ENCODE measurements around the gene DBR1.
"Not testable (repeated sequence)": the region's sequence is repeated elsewhere in the genome, so short reads cannot be mapped to it uniquely, and the experiment has no call there.

Gene DBR1

DNA sequence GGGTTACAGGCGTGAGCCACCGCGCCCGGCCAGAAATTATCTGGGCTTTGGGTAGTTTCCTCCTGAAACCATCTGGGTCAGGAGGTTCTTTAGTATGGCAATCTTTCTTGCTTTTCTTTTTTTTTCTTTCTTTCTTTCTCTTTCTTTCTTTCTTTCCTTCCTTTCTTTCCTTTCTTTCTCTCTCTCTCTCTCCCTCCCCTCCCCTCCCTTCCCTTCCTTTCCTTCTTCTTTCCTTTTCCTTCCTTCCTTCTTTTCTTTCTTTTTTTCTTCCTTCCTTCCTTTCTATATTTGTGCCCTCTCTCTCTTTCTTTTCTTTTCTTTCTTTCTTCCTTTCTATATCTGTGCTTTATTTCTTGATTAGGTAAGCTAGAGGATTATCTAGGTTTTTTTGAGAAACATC is 17.0 kb downstream of the DBR1 start:
- no peak for TF ChIP-seq ZNF274 (IDR thresholded peaks at IDR 0.05; ENCODE audit: low read depth, low read length)
- no peak overlapping the region for H3K4me3 ChIP-seq (ENCODE audit: low read length)

DNA sequence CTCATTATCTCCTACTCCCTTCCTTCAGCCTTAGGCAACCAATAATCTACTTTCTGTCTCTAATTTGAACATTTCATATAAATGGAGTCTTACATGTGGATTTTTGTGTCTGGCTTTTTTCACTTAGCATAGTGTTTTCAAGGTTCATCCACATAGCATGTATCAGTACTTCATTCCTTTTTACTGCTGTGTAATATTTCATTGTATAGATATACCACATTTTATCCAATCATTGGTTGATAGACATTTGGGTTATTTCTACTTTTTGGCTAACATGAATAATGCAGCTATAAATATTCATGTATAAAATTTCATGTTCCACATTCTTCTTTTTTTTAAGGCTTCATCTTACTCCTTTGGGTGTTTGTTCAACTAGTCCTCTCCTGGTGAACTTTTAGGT is 20.2 kb downstream of the DBR1 start:
- TF ChIP-seq ZNF274 (IDR thresholded peaks at IDR 0.05; ENCODE audit: low read depth, low read length): no peak
- H3K4me3 ChIP-seq (ENCODE audit: low read length): no peak overlapping the region

DNA sequence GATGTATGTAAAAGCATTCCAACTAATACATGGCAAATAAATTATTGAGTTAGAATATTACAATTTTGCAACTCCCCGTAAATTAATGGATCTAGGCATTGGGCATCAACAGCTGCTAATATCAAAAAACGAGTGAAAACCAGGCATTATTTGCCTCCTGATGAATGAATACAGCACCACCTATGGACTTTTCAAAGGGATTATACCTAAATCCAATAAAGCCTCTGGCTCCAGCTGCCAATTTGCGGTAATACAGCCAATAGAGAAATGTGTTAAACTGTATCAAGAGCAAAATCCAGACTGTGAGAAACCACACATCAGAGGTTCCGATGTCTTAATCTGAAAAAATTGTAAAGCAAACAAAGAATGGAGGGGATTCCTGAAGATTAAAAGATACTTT is 26.2 kb downstream of the DBR1 start:
- no peak for TF ChIP-seq ZNF274 (IDR thresholded peaks at IDR 0.05; ENCODE audit: low read depth, low read length)
- H3K4me3 ChIP-seq (ENCODE audit: low read length): no peak overlapping the region

DNA sequence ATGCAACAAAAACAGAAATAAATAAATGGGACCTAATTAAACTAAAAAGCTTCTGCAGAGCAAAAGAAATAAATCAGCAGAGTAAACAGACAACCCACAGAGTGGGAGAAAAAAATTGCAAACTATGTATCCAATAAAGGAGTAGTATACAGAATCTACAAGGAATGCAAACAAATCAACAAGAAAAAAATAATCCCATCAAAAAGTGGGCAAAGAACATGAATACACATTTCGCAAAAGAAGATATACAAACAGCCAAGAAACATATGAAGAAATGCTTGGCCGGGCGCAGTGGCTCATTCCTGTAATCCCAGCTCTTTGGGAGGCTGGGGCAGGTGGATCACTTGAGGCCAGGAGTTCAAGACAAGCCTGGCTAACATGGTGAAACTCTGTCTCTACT is 32.5 kb downstream of the DBR1 start:
- not testable (repeated sequence) for H3K4me3 ChIP-seq (ENCODE audit: low read length)

DNA sequence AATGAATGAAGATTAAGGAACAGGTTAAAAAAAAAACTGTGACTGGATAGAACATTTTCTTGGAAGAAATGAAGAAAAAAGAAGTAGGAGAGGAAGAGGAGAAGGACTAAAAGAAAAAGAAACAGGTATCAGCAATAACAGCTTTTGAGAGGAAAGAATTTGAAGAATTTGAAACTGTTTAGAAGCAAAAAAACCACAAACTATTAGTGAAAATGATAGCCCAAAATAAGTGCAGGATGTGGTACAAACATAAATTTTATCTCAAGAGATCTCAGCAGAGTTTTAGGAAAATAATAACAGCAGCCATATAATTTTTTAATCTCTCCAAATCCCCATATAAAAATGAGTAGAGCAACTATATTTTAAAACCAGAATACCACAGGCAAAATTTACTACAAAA is 33.8 kb downstream of the DBR1 start:
- no peak overlapping the region for H3K4me3 ChIP-seq (ENCODE audit: low read length)
- no peak for TF ChIP-seq ZNF274 (IDR thresholded peaks at IDR 0.05; ENCODE audit: low read depth, low read length)

DNA sequence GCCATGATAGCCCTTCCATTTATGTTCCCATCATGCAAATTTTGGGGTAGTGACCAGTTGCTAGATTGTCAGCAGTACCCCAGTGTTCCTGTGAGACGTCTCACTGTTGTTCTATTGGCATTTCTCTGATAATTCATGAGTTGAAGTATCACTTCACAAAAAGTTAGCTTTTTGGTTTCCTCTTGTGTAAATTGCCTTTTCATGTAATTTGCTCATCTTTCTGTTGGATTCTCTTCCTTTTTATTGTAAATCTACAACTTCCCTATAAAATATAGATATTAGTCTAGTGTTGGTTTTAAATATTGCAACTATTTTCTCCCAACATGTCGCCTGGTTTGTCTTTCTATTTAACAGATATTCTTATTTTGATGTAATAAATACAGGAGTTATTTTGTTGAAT is 35.0 kb downstream of the DBR1 start:
- no peak overlapping the region for H3K4me3 ChIP-seq (ENCODE audit: low read length)
- TF ChIP-seq ZNF274 (IDR thresholded peaks at IDR 0.05; ENCODE audit: low read depth, low read length): no peak

DNA sequence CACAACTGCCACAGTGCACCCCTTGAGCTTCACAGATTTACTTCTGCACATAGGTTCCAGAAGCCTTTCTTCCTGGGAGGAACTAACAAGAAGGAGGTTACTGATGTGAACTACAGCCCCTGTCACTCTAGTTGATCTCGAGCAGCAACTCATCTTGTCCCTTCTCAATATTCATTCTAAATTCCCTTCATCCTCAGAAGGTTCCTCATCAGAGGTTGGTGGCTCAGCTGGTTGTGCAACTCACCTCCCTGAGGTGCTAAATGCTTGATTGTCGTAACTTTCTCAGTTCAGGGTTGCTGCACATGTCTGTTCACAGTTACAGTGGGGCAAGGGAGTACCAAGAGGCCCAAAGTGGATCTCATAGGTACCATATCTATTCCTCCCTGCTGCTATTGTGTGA is 36.9 kb downstream of the DBR1 start:
- TF ChIP-seq ZNF274 (IDR thresholded peaks at IDR 0.05; ENCODE audit: low read depth, low read length): no peak
- no peak overlapping the region for H3K4me3 ChIP-seq (ENCODE audit: low read length)

DNA sequence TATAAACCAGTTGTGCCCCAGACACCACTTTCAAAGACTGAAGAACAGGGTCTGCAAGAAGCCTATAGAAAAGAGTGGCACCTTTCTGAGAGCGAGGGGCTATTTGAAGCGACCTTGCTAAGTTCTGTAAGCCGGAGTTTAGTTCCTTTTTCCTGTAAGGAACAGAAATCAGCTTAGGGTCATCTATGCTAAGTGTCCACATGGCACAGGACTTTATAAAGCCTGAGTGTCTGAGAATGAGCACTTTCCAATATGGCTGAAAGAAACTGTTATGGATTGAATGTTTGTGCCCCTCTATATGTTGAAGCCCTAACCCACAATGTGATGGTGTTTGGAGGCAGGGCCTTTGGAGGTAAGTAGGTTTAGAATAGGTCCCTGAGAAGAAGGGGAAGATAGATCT is 38.5 kb downstream of the DBR1 start:
- H3K4me3 ChIP-seq (ENCODE audit: low read length): no peak overlapping the region
- no peak for TF ChIP-seq ZNF274 (IDR thresholded peaks at IDR 0.05; ENCODE audit: low read depth, low read length)

DNA sequence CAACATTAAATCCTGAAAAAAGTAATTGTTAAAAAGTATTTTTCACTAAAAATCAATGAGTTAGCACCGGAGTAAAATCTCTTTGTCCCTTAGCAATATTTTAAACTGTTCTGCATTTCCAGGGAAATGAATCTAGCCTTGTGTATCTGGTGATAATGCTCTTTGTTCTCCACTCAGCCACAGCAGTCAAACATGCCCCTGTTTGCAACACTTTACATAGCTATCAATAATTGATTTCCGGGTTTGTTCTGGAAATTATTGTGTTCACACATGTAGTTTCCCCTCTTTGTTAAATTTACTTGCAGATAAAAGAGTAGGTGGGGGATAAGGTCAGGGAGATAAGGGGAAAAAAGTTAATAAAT is 38.9 kb downstream of the DBR1 start:
- TF ChIP-seq ZNF274 (IDR thresholded peaks at IDR 0.05; ENCODE audit: low read depth, low read length): no peak
- no peak overlapping the region for H3K4me3 ChIP-seq (ENCODE audit: low read length)

DNA sequence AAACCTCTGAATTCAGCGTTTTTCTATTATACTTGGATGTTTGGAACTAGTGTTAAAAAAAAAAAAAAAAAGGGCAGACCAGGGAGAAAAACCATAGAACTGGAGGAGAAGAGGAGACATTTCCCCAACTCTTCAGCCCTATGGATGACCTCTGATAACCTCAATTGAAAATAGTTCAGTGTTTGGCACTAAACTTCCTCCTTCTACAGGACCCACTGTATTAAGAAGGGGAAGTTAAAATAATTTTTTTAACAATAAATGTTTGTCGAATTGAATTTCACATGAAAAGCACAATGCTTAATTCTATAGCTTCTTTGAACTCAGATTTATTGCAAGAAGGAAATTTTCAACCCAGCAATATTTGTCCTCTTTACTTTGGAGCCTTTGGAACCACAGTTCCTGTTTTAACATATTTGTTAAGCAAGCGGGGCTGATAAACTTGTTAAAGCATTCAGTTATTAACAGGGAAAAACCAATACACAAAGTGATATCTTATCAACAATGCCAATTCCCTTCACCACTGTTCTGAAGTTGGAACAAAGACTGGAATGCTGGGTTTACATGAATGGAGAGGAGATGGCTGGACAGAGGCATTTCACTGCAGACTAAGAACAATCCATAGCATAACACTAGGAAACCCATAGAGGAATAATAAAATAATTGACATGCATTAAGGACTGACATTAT is 39.4 kb downstream of the DBR1 start:
- TF ChIP-seq ZNF274 (IDR thresholded peaks at IDR 0.05; ENCODE audit: low read depth, low read length): no peak

DNA sequence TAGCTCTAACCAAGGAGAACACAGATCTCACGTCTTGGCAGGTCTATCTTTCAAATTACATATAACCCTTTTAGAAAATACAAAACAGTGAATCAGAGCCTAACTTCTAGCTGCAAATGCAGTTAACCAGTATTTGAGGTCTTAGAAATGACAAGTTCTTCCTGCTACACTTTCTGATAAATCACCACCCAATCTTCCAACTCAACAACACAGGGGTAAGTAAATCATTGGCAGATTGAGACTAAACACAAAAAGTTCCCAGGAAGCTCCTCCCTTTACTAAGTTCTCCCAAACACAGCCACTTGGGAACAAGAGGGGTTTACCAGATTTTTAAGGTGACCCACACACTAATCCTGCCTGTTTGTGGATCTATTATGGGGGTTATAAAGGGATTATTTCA is 42.5 kb downstream of the DBR1 start, which contains the start of gene A4GNT:
TSS of gene A4GNT (minus strand) at position 152 of the 400 bp plus-strand sequence. CDS start 1,134 bp downstream, outside the sequence.
- H3K4me3 ChIP-seq (ENCODE audit: low read length): no peak within 1 kb of the TSS
- no peak for TF ChIP-seq ZNF274 (IDR thresholded peaks at IDR 0.05; ENCODE audit: low read depth, low read length)

More for the DNA sequence above, 39.4 kb downstream of the DBR1 start:
- no peak overlapping the region for H3K4me3 ChIP-seq (ENCODE audit: low read length)

DNA sequence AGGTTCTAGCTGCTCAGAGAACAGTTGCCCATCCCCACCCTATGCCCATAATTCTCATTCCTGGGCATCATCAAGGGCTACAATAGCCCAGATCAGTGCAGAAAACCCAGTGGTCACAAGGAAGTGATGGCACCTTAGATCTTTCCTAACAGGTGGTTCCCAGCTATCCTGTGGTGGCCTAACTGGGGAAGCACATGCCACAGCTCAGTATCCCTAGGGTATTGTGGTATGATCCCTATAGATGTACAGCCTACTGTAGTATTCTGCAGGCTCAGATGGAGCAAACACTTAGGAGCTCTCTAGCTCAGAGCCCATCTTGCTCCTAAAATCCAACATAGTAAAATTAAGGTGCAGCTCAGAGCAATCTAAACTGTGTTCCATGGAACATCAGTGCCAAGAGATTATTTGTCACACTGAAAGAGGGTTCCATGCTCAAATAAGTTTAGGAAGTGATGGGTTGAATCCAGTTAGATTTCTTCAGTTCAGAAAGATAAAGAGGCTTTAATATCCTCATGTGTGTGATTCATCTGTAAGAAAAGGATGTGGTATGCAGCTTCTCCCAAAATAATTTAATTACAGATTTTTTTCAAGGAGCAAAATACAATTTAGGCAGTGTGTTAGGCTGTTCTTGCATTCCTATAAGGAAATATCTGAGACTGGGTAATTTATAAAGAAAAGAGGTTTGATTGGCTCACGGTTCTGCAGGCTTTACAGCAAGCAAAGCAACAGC is 46.9 kb downstream of the DBR1 start:
- no peak for TF ChIP-seq ZNF274 (IDR thresholded peaks at IDR 0.05; ENCODE audit: low read depth, low read length)
- H3K4me3 ChIP-seq (ENCODE audit: low read length): no peak overlapping the region

DNA sequence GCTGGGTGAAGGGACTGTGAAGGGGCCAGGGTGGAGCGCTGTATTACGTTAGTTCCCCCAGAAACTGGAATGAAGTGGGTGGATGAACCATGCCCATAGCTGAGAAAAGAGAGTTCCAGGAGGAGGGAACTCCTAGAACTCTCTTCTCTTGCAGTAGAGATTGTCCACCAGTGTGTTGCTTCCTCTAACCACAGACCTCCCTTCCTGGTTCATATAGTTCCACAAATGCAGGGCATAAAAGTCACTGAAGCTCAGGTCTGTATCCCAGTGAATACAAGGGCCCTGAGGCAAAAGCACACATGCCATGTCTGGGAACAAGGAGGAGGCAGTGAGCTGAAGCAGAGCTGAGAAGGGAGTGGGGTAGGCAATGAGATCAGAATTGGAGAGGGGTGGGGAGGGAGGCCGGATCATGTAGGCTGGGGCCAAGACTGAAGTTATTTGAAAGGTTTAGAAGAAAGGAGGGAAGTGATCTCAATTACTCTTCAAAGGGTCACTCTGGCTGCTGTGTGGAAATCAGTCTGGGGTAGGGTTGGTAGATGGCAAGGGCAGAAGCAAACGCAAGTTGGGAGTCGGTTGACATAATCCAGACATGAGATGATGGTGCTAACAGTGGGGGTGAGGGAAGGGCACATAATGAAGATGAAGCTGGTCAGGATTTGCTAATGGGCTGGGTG is 49.0 kb downstream of the DBR1 start:
- no peak overlapping the region for H3K4me3 ChIP-seq (ENCODE audit: low read length)
- TF ChIP-seq ZNF274 (IDR thresholded peaks at IDR 0.05; ENCODE audit: low read depth, low read length): no peak

DNA sequence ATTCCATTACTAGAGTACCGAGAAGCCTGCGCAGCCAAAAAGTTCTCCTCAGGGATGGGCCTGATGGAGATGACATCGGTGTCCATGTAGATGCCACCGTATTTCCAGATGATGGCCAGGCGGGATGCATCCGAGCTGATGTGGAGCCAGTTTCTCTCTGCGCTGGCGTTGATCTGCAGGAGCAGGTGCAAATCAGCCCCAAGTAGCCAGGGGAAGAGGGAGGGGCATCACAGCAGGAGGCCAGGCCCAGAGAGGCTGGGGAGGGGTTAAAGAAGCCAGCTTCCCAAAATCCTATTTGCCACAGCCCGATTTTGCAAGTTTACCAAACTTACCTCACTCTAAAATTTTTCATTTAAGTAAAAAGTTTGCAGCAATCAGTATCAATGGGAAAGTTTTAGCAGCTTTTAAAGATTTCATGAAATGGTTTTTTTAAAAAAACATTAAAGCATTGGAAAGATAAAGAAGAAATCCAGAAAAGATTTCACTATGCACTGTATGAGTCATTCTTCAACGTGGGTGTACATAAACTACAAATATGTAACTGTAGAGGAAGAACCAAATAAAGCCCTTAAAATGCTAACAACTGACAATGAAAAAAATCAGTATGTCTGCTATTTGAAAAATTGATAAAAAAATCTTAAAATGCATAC is 49.9 kb downstream of the DBR1 start:
- H3K4me3 ChIP-seq (ENCODE audit: low read length): no peak overlapping the region
- TF ChIP-seq ZNF274 (IDR thresholded peaks at IDR 0.05; ENCODE audit: low read depth, low read length): no peak

DNA sequence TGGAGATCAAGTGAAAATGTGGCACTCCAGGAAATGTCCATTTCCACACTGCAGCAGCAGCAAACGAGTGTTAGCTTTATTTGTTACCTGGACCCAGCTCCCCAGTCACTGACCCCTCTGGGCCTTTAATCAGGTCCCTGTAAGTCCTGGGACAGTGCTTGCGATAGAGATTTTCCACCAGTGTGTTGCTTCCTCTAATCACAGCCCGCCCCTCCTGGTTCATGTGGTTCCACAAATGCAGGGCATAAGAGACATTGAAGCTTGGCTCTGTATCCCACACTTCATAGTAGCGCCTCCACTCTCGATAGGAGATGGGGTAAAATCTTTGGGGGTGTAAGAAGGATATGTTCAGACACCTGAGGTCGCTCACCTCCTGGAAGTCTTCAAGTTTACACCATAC is 50.5 kb downstream of the DBR1 start:
- no peak for TF ChIP-seq ZNF274 (IDR thresholded peaks at IDR 0.05; ENCODE audit: low read depth, low read length)
- no peak overlapping the region for H3K4me3 ChIP-seq (ENCODE audit: low read length)
